Esophagus muscularis mucosa (tissue), 4 donors: ENCODE data around the gene GATAD2B. TPM values are rescaled to one million over a fixed set of nuclear protein-coding genes. Genes with fewer than 3 reads are reported as not detected.
A peak's percentile ranks its signal among the peaks of the same experiment; 100 is the strongest.

Experiments used
- DNase-seq: peaks from one replicate; pipeline ENCODE4 v3.0.0-alpha.2; 2017; ENCODE audit errors: extremely low spot score
- H3K27ac ChIP-seq, 4 donors: fragments of 200-600 bp; sonication (generic); replicated peaks in 1 of 4; 1 replicate in 3 of 4; 2 replicates in 1 of 4; pipeline ENCODE4 v1.5.1; 2016 to 2019; ENCODE audit warnings: mild to moderate bottlenecking in 1 of 4
- H3K27me3 ChIP-seq, 4 donors: fragments of 200-600 bp; sonication (generic); one replicate each; pipeline versions ENCODE4 v1.5.1 to v1.6.0; 2016 to 2019
- H3K36me3 ChIP-seq, 4 donors: fragments of 200-600 bp; sonication (generic); one replicate each; pipeline ENCODE4 v1.5.1; 2016 to 2019
- H3K4me1 ChIP-seq, 4 donors: fragments of 200-600 bp; sonication (generic); one replicate each; pipeline ENCODE4 v1.5.1; 2016 to 2019
- H3K4me3 ChIP-seq, 4 donors: fragments of 200-600 bp; sonication (generic); 1 replicate in 2 of 4; 2 replicates in 2 of 4; pipeline ENCODE4 v1.5.1; 2016 to 2019; ENCODE audit warnings: mild to moderate bottlenecking in 4 of 4, moderate library complexity in 1 of 4
- H3K9me3 ChIP-seq, 4 donors: fragments of 200-600 bp; sonication (generic); 1 replicate in 3 of 4; 2 replicates in 1 of 4; pipeline ENCODE4 v1.5.1; 2016 to 2019
- CTCF ChIP-seq, 3 experiments: fragments of 200-600 bp in 2 of 3; fragments of 450-650 bp in 1 of 3; sonication (generic) in 2 of 3; IDR thresholded peaks; one replicate each; pipeline ENCODE4 v1.5.1; 2017 to 2019; ENCODE audit warnings: antibody characterized with exemption in 3 of 3, mild to moderate bottlenecking in 2 of 3, moderate library complexity in 1 of 3
- EP300 ChIP-seq: sonication (generic); formaldehyde crosslinking; IDR thresholded peaks from one replicate; pipeline ENCODE4 v1.6.1; 2017; ENCODE audit warnings: antibody characterized with exemption
- POLR2A ChIP-seq: fragments of 450-650 bp; IDR thresholded peaks from one replicate; pipeline ENCODE4 v1.6.1; 2017; ENCODE audit warnings: antibody characterized with exemption, moderate library complexity, mild to moderate bottlenecking, low read depth
- POLR2AphosphoS5 ChIP-seq, 2 donors: sonication (generic); formaldehyde crosslinking; IDR thresholded peaks; one replicate each; pipeline ENCODE4 v1.6.1; 2017; ENCODE audit warnings: antibody characterized with exemption in 2 of 2
- WGBS: methylation state at CpG from one replicate; pipeline ENCODE4 v1.1.5; 2018; 5-methylcytosine and 5-hydroxymethylcytosine counted together
- intact Hi-C: fragments of 100-400 bp; cut with DNase I; formaldehyde crosslinking; loops from one replicate; pipeline ENCODE4 v1.15.1; 2023
- total RNA-seq, 4 donors: library from RNA; depleted of rRNA; stranded (reverse); fragments of >200 nt; gene quantifications; one replicate each; pipeline versions ENCODE4 v1.1.0 to v1.2.1, GENCODE V29; 2016

GATAD2B gene
- 10 to 100 TPM; 21.9 to 30.5 (median 26.4) TPM for total RNA-seq

GRCh38 chr1:153922972-153923925, at the start of gene GATAD2B:
Gene GATAD2B, minus strand, starts transcription at chr1:153922972. Its CDS starts 94,625 bp downstream, at chr1:153828347.
- Histone ChIP-seq H3K36me3 (peaks cover 0 to 5% (median 0%) of the 10 kb centered on the region in 4 donors), H3K27me3 (no peaks in the 10 kb centered on the region), H3K4me3 (peak within 1 kb of the TSS; percentile 93 to 99 (median 97)), H3K27ac (peak within 1 kb of the TSS; percentile 95 to 99 (median 98)), H3K9me3 (no peaks in the 10 kb centered on the region), H3K4me1 (peaks cover 35 to 49% (median 44%) of the 10 kb centered on the region in 4 donors)
- intact Hi-C loops, result loop anchor here (5.0 kb wide), 2 partner anchors 54 to 126 kb away; partner anchors contain the start of gene JTB
- DNase-seq, result peak; percentile 100
- WGBS, result 0% methylated on average over 53 of the region's 53 CpGs
- TF ChIP-seq POLR2AphosphoS5 (IDR thresholded peaks at IDR 0.05), result peak; percentile 79 to 82
- TF ChIP-seq POLR2A, result no peak

DNA sequence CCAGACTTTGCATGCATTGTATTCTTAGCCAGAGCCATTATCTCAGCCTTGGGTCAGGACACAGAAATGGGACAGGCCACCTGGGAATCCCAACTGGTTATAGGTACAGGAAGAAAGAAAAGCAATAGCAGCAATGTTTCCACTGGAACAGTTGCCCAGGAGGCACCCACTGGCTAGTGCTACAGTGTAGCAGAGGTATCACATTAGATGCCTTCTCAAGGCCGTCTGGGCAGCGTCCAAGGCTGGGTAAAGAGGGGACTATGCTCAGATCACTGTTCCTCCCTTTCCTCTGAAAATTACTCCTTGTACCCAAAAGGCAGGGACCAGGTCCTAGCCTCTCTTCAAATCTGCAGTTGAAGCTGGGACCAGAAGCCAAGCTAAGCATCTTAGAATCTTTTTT, 47.6 kb upstream of the GATAD2B start:
- no peaks in the 10 kb centered on the region for H3K27me3 ChIP-seq
- TF ChIP-seq CTCF (IDR thresholded peaks at IDR 0.05) (no peak), EP300 (no peak), POLR2A (no peak), POLR2AphosphoS5 (IDR thresholded peaks at IDR 0.05) (no peak)
- no peak overlapping the region for H3K4me3 ChIP-seq
- peaks cover 13 to 33% (median 29%) of the 10 kb centered on the region in 4 donors for H3K4me1 ChIP-seq
- DNase-seq, result no peak
- WGBS, result 78% methylated on average over 2 of the region's 2 CpGs
- intact Hi-C loops, result no loop called here
- no peak overlapping the region for H3K27ac ChIP-seq
- peaks cover 17 to 26% (median 24%) of the 10 kb centered on the region in 4 donors for H3K36me3 ChIP-seq
- no peaks in the 10 kb centered on the region for H3K9me3 ChIP-seq

- no peaks in the 10 kb centered on the region for H3K9me3 ChIP-seq
- intact Hi-C loops, result no loop called here
- H3K36me3 ChIP-seq, result peaks cover 5 to 12% (median 11%) of the 10 kb centered on the region in 4 donors
- H3K27me3 ChIP-seq, result no peaks in the 10 kb centered on the region
- H3K4me1 ChIP-seq, result peaks cover 22 to 41% (median 39%) of the 10 kb centered on the region in 4 donors
- no peak for TF ChIP-seq CTCF (IDR thresholded peaks at IDR 0.05)
- no peak for TF ChIP-seq POLR2A
- TF ChIP-seq POLR2AphosphoS5 (IDR thresholded peaks at IDR 0.05), result no peak
- TF ChIP-seq EP300, result no peak
- 94% methylated on average over 2 of the region's 2 CpGs for WGBS
- H3K4me3 ChIP-seq, result no peak overlapping the region
- no peak overlapping the region for H3K27ac ChIP-seq
- no peak for DNase-seq
These were observed 46.2 kb upstream of the GATAD2B start for GRCh38 chr1:153968972-153969371.

DNA sequence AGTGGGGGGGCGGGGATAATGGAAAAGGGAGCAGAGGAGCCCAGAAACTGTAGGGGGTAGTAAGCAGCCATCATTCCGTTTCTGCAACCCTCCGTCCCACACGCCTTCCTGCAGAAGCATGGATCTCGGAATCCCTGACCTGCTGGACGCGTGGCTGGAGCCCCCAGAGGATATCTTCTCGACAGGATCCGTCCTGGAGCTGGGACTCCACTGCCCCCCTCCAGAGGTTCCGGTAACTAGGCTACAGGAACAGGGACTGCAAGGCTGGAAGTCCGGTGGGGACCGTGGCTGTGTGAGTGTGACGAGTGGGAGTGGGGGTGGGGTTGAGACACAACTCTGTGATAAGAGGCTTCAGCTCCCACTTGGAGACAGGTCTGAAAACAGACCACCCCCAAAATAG, 45.6 kb upstream of the GATAD2B start:
- WGBS, result 7% methylated on average over 12 of the region's 13 CpGs
- H3K9me3 ChIP-seq, result no peaks in the 10 kb centered on the region
- no peak for DNase-seq
- peak overlapping the region; percentile 57 to 69 (median 66) for H3K4me3 ChIP-seq
- intact Hi-C loops, result no loop called here
- peaks cover 22 to 44% (median 42%) of the 10 kb centered on the region in 4 donors for H3K4me1 ChIP-seq
- no peak for TF ChIP-seq CTCF (IDR thresholded peaks at IDR 0.05)
- TF ChIP-seq POLR2AphosphoS5 (IDR thresholded peaks at IDR 0.05), result no peak
- no peak for TF ChIP-seq EP300
- TF ChIP-seq POLR2A, result no peak
- H3K27me3 ChIP-seq, result no peaks in the 10 kb centered on the region
- H3K27ac ChIP-seq, result peak overlapping the region in 3 of 4 donors; percentile 89 to 92 (median 90)
- H3K36me3 ChIP-seq, result peaks cover 0 to 7% (median 6%) of the 10 kb centered on the region in 4 donors

GRCh38 chr1:153968000-153968363, 45.2 kb upstream of the GATAD2B start:
- TF ChIP-seq POLR2AphosphoS5 (IDR thresholded peaks at IDR 0.05) (no peak), POLR2A (no peak), CTCF (IDR thresholded peaks at IDR 0.05) (no peak), EP300 (no peak)
- H3K27me3 ChIP-seq, result no peaks in the 10 kb centered on the region
- H3K27ac ChIP-seq, result peak overlapping the region; percentile 89 to 92 (median 90)
- intact Hi-C loops, result no loop called here
- peaks cover 0 to 3% (median 2%) of the 10 kb centered on the region in 4 donors for H3K36me3 ChIP-seq
- WGBS, result 0% methylated on average over 7 of the region's 8 CpGs
- peak overlapping the region; percentile 57 to 69 (median 66) for H3K4me3 ChIP-seq
- DNase-seq, result no peak
- H3K9me3 ChIP-seq, result no peaks in the 10 kb centered on the region
- peaks cover 22 to 45% (median 43%) of the 10 kb centered on the region in 4 donors for H3K4me1 ChIP-seq
